Inflammatory macrophage treated with lipopolysaccharide for 1 hour (primary cell): ENCODE data around the gene TRMT44.
"Not testable (repeated sequence)": the region's sequence is repeated elsewhere in the genome, so short reads cannot be mapped to it uniquely, and the experiment has no call there.

Source experiments
- DNase-seq, 2 donors: peaks; one replicate each; pipeline ENCODE4 v3.0.0-alpha.2; 2020 to 2022

TRMT44 gene

GRCh38 chr4:8471211-8471875, 30.8 kb downstream of the TRMT44 start:
- DNase-seq, result no peak

- no peak for DNase-seq
Observed at GRCh38 chr4:8472158-8472688, 31.6 kb downstream of the TRMT44 start.

- no peak for DNase-seq
Observed at GRCh38 chr4:8472689-8473197, 32.2 kb downstream of the TRMT44 start.

GRCh38 chr4:8473198-8473919, 32.8 kb downstream of the TRMT44 start:
- DNase-seq, result no peak

- DNase-seq, result no peak
Observed at GRCh38 chr4:8473920-8474590, 33.5 kb downstream of the TRMT44 start.

GRCh38 chr4:8474856-8475255, 34.3 kb downstream of the TRMT44 start:
- DNase-seq, result no peak

GRCh38 chr4:8475751-8476575, 35.4 kb downstream of the TRMT44 start:
- DNase-seq, result no peak

GRCh38 chr4:8477095-8477635, 36.6 kb downstream of the TRMT44 start:
- no peak for DNase-seq

- DNase-seq, result no peak
Observed at GRCh38 chr4:8477676-8478075, 37.1 kb downstream of the TRMT44 start.

- no peak for DNase-seq
Observed at GRCh38 chr4:8478371-8478770, 37.8 kb downstream of the TRMT44 start.

GRCh38 chr4:8478801-8479744, 38.5 kb downstream of the TRMT44 start:
- DNase-seq, result no peak

GRCh38 chr4:8480221-8480620, 39.6 kb downstream of the TRMT44 start:
- DNase-seq, result no peak

- not testable (repeated sequence) for DNase-seq
Observed at GRCh38 chr4:8486643-8487042, 46.1 kb downstream of the TRMT44 start.

- no peak for DNase-seq
Observed at GRCh38 chr4:8488791-8489369, 48.3 kb downstream of the TRMT44 start.

GRCh38 chr4:8491478-8491877, 50.9 kb downstream of the TRMT44 start:
- DNase-seq, result not testable (repeated sequence)

- DNase-seq, result no peak
Observed at GRCh38 chr4:8492174-8492573, 51.6 kb downstream of the TRMT44 start.

GRCh38 chr4:8493484-8493883, 52.9 kb downstream of the TRMT44 start:
- DNase-seq, result no peak

GRCh38 chr4:8494218-8494617, 53.6 kb downstream of the TRMT44 start:
- no peak for DNase-seq

GRCh38 chr4:8494983-8495548, 54.5 kb downstream of the TRMT44 start:
- DNase-seq, result no peak

- DNase-seq, result no peak
Observed at GRCh38 chr4:8495803-8496202, 55.2 kb downstream of the TRMT44 start.
